GM19025 (cell line): ENCODE measurements around the gene LAMTOR2.

ENCODE experiments used
- ATAC-seq: cut with Tn5 transposase; IDR thresholded peaks from one replicate; pipeline ENCODE4 v1.9.1; 2021; ENCODE audit warnings: mild to moderate bottlenecking, low read depth, moderate library complexity; ENCODE audit not compliant: unreplicated experiment

LAMTOR2 gene

DNA sequence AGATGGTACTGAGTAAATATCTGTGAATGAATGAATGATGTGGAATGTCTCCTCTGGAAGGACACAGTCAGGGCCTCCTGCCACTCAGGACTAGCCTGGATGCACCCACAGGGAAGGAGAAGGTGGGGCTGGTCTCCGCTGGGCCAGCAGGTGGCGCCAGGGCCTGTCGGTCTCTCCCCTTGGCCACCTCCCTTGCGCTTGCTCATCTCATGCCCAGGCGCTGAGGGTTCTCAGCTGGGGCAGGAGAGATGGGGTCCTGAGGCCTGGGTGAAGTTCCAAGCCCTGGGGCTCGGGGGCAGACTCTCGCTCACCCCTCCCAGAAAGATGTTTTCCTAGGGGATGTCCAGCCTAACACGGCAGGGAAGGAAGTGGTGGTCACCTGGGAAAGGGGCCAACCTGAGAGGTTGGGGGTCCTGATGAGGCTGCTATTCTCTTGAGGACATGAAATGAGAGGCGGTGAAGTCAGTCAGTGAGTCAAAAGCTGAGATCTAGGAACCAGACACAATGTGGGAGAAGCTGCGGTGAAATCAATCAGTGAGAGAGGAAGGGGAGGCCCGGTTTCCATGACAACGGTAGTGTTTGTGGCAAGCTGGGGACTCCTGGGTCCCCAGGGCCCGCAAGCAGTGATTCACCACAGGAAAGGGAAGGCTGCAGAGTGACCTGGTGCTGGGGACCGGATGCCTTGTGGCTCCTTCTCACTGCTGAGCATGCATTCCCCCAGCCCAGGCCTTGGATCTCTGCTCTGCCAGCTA is 42.2 kb downstream of the LAMTOR2 start:
- ATAC-seq, result peak; percentile 59

DNA sequence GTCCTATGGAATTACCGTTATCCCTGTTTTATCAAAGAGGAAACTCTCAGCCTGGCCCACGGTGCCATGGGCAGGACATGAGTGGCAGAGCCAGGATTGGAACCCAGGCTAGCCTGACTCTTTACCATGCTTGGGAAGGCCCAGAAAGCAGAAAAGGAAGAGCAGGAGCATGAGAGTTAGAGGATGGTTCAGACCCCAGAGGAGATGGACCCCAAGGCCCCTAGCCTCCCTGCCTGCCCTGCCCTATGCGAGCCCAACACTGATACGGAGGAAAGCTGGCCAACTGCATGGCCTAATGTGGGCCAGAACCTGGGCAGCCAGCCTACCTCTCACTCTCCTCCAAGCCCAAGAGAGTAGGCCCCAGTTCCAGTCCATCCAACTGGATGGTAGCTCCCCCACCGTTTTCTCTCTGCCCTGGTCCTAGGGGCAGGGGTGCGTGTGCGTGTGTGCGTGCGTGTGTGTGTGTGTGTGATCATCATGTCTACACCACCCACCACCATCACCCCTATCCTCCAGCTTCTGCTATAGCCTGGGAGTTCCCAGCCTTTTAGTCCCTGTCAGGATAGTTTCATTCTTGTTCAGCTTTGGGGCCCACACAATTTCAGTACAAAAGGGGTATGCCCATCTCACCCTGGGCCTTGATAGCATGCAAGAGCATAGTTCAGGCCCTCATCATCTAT is 43.1 kb downstream of the LAMTOR2 start:
- ATAC-seq, result no peak

GRCh38 chr1:156098784-156099183 is 44.2 kb downstream of the LAMTOR2 start:
- no peak for ATAC-seq

DNA sequence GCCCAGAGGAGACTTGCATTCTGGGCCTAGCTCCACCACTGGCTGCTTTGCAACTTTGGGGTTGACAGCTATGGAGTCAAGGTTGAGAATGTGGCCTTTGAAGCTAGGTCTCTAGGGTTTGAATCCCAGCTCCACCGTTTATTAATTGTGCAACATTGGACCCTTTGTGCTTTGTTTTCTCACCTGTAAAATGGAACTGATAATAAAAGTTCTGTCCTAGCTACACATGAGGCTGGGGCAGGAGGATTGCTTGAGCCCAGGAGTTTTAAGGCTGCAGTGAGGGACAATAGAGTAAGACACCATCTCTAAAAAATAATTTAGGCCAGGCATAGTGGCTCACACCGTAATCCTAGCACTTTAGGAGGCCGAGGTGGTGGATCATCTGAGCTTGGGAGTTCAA is 44.7 kb downstream of the LAMTOR2 start:
- ATAC-seq, result no peak

GRCh38 chr1:156100205-156100995 is 45.8 kb downstream of the LAMTOR2 start:
- no peak for ATAC-seq

GRCh38 chr1:156101880-156102279 is 47.3 kb downstream of the LAMTOR2 start:
- ATAC-seq, result no peak

DNA sequence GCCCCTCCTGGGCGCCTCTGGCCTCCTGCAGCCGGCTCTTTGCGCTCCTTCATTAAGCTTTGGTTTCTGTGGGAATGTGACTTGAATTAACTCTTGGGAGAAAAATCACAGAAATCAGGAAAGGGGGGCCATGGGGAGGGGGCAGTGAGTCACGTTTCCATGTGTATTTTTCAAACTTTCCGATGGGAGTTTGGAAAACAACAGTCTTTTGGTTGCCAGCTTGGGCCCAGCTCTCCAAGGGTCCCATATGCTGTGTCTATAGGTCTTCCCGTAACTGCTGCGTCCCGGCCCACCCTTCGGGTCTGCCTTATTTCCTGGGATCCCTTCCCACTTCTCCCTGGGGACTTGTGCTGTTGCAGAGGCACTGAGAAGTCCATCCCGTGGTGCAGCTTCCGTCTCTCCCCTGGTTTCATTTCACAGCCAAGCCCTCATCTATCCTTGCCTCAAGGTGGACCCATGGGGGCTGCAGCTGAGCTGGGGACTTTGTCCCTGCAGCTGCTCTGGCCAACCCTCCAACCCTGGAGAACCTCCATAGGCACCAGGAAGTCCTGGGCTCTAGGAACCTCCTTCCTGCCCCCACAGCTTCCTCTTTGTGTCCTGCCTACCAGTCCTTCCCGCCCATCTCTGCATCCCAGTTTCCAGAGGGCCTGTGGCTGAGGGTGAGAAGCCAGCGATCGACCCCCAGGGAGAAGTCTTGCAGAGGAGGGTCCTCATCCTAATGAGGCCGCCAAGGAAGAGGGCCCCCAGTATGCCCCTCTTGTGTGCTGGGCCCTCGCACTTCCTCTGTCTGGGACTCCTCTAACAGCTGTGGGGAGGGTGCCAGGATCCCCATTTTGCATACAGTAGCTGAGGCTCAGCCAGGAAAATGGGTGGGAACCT is 48.3 kb downstream of the LAMTOR2 start:
- no peak for ATAC-seq

GRCh38 chr1:156103521-156103947 is 49.0 kb downstream of the LAMTOR2 start:
- ATAC-seq, result no peak

GRCh38 chr1:156104065-156104810 is 49.7 kb downstream of the LAMTOR2 start:
- ATAC-seq, result no peak

DNA sequence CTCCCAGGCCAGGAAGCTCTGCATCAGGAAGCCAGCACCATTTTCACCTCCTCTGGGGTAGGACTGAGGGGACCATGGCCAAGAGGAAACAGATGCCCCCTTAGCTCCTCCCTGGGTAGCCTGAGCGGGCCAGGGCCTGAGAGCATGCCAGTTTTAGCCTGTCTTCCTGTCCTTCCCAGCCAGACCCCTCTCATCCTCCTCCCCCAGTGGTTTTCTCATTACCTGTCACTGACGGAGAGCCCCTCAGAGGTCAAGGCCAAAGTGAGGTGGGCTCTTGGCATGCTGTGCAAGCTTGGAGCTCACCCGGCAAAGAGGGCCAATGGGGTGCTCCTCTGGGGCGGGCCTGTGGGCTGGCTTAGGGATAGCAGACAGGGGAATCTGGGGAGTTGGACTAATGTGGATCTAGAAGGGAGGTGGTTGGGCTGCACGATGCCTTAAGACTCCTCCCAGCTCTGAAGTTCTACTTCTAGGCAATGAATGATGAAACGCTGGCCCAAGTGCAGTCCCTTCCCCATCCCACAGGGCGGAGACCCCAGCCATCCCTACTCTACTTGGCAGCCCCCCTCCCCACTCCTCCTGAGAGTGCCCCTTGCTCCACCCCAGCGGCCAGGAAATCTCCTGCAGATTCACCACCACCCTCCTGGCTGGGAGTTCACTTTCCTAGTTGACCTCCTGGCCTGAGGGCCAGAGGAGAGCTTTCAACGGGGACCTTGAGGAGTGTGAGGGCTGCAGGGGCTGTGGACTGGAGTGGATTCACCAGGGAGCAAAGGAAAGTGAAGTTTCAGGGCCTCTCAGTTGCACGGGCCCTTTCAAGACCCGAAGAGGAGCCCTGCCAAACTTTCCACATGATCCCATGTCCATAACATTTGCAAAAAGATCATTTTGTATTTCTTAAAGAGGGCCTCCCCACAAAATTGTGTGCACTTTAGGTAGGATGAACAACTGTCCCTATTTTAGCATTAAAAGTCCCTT is 50.6 kb downstream of the LAMTOR2 start:
- ATAC-seq, result no peak

DNA sequence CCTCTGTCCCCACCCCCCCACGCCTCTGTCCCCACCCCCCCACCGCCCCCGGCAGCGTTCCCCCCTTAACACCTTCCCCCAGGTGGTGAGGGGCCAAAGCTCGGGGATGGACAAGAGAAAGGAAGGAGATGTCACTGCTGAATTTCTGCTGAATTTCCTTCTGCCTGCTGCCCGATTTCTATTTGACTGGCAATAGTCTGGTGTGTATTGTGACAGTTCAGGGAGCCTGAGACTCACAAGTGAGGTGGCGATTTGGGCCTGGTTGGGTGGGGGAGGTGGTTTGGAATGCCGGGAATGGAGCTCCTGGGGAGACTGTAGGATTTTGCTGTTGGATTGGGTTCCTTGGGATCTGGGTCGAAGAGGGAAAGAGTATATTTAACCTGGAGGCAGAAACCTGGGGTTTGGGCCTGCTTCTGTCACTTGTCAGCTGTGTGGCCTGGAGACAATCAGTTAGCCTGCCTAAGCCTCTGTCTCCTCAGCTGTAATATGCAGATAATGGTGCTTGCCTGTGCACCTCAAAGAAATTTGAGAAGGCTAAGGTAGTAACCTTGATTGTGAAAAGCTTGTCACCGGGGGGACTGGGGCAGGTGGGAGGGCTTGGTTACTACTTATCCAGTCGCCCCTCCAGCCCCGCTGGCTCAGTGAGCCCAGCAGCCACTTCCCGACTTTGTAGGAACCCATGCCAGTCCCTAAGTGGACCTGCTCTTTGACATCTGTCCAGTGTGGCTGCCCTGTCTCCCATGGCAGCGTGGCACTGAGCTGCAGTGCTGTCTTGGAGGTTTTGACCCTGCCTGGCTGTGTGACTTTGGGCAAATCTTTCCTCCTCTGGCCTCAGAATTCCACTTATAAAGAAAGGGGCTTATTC is 52.3 kb downstream of the LAMTOR2 start:
- no peak for ATAC-seq

DNA sequence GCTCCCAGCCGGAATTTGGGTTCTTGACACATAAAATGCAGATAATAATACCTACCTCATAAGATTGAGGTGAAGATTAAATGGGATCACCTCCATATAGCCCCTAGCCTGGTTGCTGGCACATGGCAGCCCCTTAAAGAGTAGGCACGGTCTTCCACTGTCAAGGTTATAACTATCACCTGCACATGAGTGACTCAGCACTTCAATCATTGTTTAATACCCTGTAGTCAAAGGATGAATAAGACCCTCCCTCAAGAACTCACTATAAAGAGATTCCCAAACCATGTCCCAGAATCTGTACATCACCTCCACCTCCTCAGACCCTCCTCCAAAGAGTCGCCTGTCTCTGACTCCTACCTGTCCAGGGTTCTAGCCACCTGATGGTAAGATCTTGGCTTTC is 53.5 kb downstream of the LAMTOR2 start:
- ATAC-seq, result no peak
